NCI-H1105 treated with DMSO at 0.1 percent for 48 hours (cell line): ENCODE results near the gene LCN15.
"Not testable (repeated sequence)": the region's sequence is repeated elsewhere in the genome, so short reads cannot be mapped to it uniquely, and the experiment has no call there.

Source experiments
- DNase-seq: peaks from one replicate; lab custom pipeline; 2025; lab: John Stamatoyannopoulos, UW

Gene LCN15

DNA sequence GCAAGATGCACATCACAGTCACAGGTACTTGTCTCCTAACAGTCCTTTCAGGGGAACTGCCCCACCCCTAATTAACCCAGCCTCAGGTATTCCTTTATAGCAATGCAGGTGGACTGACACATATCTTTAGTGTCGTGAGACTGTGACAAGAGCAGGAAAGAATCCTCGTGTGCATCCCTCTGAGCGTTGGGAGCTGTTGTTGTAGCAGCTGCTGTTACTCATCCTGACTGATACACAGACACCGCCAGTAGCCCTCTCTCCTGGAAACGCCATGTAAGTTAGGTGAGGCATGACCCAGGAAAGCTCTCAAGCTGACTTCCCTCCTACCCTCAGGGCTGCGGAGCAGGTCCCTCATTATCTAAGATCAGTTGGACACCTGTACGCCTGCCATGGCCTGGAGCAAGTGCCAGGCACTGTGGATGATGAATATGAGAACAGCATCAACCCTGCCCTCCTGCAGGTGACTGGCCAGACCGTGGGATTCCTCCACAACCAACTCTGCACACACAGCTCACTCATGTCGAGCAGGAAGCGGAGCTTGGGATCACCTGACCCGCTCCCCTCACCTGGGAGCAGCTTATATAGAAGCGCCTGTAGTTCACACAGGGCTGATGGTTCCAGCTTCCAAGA, 10.2 kb upstream of the LCN15 start:
- DNase-seq: no peak

DNA sequence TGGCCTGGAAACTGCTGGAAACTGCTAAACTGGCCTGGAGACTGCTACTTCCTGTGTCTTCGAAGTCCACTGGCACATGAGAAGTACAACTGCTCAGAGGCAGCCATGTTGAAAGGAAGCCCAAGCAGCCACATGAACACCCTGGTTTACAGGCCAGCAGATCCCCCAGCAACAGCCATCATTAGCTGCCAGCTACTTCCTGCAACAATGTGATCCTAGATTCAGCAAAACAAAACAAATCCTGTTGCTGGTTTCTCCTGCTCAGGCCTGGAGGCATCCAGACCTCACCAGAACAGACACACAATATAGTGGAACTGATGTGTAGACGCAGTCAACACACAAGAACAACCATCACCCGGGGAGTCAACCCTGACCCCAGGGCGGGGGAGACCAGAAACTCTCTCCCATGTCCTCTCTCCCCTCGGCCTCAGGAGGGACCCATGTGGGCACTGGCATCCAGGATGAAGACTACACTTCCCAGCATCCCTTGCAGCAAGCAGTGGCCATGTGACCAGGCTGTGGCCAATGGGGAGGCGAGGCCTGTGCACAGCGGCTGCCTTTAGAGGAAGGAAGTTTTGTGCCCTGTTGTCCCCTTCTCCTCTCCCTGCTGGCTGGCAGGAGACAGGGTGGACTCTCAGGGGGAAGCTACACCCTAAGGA, 9.2 kb upstream of the LCN15 start:
- no peak for DNase-seq

DNA sequence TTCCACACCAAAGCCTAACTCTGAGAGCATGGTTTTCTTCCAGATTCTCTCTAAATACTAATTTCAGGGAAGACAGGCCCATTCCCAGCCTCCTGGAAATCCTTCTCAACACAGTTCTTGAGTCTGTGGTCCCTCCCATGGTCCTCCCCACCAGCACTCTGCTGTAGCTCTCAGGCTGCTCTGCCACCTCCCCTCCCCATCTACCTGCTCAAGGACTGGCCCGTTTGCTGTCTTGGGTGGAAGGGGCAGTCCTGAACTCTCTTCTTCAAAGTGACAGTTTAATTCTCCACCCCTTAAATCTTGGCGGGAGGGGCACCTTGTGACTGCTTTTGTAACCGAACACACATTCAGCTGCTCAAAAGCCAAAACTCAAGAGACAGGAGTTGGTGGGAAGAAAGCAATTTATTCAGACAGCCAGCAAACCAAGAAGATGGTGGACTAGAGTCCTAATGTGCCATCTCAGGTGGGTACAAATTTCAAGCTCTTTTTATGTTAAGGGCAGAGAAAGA, 7.6 kb upstream of the LCN15 start:
- DNase-seq: no peak

DNA sequence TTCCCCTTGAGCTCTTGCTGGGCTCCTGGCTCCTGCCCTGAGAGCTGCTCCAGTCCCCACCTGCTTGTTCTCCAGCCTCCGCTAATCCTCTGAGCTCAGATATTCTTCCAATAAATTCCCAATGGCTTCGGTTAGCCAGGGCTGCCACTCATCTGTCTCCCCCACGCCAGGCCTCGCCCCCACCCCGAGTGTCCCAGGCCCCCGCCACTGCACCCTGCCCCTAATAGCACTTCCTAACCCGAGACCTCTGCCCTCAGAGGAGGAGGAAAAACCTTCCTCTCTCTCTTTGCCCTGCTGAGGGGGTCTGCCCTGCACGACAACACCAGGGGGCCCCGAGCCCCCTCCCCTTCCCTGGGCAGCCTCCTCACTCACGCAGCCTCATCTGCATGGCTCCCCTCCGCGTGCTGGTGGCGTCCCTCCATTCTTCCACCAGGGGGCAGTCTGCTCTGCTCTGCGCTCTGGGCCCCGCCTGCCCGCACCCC, 5.4 kb upstream of the LCN15 start:
- no peak for DNase-seq

DNA sequence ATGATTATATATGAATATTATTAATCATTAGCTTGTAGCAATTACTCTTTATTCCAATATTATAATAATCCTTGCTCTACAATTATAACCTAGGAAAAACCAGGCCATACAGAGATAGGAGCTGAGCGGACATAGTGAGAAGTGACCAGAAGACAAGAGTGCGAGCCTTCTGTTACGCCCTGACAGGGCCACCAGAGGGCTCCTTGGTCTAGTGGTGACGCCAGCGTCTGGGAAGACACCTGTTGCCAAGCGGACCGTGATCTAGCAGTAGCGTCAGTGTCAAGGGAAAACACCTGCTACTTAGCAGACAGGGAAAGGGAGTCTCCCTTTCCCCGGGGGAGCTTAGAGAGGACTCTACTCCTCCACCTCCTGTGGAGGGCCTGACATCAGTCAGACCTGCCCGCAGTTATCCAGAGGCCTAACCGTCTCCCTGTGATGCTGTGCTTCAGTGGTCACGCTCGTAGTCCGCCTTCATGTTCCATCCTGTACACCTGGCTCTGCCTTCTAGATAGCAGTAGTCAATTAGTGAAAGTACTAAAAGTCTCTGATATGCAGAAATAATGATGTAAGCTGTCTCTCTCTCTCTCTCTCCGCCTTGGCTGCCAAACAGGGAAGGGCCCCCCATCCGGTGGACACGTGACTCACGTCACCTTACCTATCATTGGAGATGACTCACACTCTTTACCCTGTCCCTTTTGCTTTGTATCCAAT, 2.2 kb upstream of the LCN15 start:
- peak; percentile 66 for DNase-seq

DNA sequence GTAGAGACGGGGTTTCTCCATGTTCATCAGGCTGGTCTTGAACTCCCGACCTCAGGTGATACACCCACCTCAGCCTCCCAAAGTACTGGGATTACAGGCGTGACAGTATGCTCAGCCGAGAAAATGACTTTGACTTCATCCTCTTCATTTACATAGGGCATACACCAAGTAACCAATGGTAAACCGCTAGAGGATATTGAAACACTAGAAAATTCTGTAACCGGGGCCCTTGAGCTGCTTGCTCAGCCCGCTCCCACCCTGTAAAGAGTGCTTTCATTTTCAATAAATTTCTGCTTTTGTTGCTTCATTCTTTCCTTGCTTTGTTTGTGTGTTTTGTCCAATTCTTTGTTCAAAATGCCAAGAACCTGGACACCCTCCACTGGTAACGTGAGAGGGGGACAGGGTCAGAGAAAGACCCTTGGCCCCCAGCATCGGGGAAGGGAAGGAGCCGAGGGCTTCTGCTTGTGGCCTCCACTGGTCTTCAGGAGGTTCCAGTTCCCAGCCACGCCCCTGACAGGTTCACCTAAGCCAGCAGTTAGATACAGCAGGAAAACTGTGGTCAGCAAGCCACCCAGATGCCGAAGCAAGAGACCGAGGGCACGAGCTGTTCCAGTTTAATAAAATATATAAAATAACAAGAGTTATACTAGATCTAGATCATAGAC, 1.6 kb upstream of the LCN15 start:
- DNase-seq: not testable (repeated sequence)

DNA sequence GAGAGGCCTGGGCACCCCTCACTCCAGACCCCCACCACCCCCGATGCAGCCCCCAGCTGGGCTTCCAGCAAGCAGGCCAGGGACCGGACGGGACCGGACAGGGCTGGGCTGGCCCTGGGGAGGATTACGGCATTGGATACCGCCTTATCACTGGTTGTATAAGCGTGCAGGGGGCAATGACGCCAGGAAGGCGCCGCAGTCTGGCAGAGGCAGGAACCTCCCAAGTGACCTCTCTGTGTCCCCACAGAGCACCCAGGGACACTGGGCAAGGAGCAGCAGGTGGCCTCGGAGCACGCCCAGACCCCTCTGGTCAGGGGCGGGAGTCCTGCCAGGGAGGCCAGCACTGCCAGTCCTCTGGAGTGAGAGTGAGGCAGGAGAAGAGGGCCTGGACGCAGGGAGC, 723 bp upstream of the LCN15 start:
- no peak for DNase-seq

DNA sequence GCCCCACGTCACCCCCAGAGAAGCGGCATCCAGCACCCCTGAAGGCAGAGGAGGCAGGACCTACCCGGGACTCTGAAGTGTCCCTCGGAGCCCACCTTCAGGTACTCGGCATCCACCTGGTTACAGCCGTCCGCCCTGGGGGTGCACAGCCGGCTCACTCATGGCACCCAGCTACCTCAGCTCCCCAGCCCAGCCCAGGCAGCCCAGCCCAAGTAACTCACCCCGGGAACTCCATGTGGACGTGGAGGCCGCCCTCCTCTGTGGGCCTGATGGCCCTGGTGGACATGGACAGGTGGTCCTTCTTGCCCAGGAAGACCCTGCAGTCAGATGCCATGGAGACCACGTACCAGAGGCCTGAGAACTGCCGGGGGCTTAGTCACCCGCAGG, 676 bp downstream of the LCN15 start:
- no peak for DNase-seq

DNA sequence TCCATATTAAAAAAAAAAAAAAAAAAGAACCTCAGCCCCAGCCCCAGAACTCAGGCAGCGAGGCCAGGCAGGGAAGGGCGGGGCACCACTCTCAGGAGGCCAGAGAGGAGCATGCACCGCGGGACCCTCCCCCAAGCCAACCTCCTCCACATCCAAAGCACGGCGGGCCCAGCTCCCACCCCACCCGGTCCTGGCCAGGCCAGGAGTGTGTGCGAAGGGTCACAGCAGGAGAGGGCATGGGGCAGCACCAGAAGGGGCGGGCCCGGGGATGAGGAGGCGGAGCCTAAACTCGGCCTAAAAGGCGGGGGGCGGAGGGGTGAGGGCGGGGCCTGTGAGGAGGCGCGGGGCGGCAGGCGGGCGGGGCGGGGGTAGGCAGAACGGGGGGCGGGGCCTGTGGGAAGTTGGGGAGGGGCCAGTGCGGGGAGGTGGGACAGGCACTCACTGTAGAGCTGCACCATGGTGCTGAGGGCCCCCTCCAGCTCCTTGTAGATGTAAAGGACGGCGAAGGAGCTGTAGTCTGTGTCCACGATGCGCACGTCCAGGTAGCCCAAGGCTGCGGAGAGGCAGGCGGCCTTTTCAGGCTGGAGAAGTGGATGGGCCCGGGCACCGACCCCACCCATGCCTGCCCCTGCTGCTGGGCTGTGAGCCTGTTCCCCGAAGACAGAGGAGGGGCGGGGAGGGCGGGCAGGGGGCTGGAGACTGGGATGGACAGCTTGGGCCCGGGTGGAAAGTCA, 1.2 kb downstream of the LCN15 start:
- DNase-seq: no peak

DNA sequence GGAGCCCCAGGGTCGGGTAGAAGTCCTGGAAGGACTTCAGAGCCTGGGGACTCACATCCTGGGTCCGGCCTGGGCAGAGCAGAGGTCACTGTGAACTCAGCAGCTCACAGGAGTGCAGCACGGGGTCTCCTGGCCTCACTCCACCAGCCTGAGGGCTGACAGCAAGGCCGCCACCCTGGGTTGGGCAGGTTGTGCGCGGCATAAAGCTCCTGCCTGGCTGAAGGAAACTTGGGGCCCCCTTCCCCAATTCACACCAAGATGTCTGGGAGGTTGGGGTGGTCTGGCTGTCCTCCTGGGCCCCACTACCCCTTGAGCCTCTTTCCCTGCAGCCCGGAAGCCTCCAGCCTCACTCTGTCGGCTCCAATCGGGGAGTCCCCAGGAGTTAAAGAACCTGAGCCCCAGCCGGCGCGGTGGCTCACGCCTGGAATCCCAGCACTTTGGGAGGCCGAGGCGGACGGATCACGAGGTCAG, 2.1 kb downstream of the LCN15 start:
- no peak for DNase-seq

DNA sequence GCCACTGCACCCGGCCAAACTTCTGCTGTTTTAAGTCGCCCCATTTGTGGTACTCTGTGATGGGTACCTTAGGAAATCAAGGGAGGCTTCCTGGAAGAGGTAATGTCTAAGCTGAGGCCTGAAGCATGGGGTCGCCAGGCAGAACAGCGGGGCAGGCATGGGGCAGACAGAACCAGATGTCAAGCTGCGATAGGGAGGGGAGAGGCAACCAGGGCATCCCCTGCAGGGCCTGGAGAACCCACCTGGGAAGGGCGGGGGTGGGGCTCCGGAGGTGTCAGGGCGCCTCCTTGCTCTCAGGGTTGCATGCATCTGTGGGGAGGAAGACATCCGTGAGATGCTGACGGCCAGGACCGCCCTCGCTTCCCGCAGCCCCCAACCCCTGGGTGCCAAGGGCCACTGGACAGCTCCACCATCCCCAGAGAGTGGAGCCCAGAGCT, 2.8 kb downstream of the LCN15 start:
- DNase-seq: no peak

DNA sequence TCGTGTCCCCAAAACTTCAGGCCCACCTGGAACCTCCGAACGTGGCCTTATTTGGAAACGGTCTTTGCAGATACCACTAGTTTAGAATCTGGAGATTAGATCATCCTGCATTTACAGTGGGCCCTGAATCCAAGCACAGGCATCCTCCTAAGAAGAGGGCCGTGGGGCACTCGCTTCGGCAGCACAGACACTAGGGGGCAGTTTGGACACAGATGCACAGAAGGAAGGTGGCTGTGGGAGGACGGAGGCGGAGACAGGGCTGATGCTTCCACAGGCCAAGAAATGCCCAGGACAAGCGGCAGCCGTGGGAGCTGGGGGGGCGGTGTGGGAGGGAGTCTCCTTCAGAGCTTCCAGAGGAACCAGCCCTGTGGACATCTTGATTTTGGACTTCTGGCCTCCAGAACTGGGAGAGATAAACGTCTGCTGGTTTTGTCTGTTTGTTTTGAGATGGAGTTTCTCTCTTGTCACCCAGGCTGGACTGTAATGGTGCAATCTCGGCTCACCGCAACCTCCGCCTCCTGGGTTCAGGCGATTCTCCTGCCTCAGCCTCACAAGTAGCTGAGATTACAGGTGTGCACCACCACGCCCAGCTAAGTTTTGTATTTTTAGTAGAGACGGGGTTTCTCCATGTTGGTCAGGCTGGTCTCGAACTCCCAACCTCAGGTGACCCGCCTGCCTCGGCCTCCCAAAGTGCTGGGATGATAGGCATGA, 3.3 kb downstream of the LCN15 start:
- DNase-seq: not testable (repeated sequence)

DNA sequence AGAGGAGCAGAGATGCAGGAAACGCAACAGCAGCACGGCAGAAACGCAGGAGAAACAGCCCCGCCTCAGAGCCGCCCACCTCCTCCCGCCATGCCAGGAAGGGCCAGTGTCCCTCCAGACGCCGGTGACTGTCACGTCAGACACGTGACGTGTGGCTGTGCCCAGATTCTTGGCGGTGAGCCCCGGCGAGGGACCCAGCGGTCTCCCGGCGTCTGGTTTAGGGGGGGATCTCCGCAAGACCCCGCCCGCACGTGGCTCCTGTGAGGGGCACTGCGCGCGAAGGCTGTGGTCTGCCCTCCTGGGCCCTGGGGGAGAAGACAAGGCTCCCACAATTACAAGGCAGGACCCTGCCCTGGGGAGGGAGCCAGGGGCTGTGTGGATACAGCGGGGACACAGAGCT, 3.9 kb downstream of the LCN15 start:
- DNase-seq: no peak

DNA sequence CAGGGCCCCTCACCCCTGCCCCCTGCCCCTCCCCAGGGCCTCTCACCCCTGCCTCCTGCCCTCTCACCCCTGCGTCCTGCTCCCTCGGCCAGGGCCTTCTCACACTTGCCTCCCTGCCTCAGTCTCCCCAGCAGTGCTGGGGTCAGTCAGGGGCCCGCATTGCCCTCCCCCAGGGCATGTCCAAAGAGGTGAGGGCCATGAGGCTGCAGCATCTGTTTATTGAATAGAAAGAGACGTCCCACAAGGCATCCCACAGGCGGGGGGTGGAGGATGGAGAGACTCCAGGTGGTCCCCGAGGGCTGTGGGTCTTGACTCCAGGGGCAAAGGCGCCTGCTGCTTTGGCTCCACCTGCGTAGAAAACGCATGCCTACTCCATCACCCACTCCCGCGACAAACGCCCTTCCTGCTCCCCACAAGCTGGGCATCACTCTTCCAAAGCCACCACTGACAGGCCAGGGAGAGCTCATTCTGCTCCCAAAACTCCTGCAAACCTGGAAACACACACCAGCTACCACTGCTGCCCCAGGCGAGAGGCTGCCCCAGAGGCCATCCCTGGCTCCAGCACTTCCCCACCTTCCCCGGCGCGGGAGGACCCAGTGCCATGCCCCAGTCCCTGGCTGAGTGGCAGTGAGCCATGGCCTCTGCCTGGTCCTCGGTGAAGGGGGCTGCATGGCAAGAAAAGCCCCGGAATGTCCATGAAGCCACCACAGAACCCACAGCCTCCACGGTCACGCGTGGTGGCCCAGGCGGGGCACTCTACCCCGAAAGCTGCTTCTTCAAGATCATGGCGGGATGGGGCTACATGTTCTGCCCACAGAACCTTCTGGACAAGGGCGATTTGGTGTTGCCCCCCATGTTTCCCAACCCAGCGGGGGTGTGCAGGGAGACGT, 4.6 kb downstream of the LCN15 start:
- no peak for DNase-seq

DNA sequence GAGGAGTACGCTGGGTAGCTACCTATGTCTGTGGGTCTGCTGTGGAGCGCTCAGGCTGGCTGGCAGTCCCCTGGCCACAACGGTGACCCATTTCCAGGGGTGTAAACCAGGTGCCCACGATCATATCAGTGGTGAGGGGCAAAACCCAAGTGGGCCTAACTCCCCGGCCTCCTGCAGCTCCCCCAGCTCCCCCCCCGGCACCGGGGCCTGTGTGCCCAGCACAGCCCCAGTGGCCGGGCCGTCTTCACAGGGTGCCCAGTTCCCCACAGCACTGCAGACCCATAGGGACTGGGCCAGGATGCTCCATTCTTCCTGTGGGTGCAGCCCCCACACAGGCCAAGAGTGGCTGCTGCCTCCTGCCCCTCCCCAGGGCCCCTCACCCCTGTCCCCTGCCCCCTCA, 5.3 kb downstream of the LCN15 start:
- no peak for DNase-seq

DNA sequence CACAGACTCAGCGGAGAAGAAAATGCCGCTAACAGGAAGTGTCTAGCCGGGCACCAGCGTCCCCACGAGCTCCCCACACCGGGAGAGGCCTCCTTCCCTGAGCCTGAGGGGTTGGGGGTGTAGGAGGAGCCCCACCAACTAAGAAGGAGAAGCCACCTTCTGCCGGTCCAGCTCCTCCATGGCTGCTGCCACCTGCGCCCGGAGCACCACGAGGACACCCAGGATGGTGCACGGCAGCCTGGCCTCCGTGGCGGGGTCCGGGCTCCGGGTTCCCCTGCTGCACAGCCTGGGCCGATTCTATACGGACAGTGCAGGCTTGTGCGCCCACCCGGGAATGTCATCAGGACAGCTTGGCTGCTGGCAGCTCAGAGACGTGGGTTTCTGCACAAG, 6.6 kb downstream of the LCN15 start:
- no peak for DNase-seq

DNA sequence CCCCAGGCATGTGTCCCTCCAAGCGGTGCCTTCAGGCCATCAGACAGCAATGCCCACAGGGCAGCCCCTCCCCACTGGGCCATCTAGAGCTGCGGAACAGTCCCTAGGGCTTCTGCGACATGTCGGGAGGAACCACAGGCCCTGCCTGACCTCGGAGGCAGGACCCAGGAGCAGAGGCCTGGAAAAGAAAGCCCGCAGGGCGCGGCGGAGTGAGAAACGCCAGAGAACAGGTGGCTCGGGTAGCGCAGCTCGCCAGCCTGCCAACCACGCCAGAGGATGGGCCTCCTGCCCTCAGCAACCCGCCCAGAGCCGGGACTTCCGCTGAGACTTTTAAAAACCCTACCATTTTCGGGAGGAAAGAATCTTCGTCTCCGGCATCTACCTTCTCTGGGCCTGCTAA, 7.0 kb downstream of the LCN15 start:
- DNase-seq: no peak

DNA sequence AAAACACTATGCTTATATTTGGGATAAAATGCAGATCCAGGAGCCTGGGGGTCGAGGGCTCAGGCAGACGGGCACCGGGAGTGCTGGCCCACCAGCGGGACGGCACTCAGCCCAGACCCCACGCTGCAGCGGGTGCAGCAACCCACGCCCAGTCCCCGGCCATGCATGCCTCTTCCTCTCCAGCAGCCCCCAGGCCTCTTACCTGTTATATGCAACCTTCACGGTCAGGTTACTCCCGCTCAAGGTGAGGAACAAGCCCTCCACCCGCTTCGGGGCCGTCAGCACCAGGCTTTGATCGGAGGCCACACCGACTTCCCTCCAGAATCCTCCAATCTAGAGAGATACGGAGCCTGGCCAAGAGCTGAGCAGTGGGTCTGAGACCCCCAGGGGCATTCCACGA, 7.5 kb downstream of the LCN15 start:
- no peak for DNase-seq

DNA sequence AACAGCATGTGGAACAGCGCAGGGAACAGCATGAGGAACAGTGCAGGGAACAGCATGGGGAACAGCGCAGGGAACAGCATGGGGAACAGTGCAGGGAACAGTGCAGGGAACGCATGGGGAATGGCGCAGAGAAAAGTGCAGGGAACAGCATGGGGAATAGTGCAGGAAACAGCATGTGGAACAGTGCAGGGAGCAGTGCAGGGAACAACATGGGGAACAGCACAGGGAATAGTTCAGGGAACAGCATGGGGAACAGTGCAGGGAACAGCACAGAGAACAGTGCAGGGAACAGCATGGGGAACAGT, 8.2 kb downstream of the LCN15 start:
- no peak for DNase-seq
